Measurements from ENCODE around the gene MLYCD. TPM values are rescaled to one million over a fixed set of nuclear protein-coding genes. Genes with fewer than 3 reads are reported as not detected.

Gene MLYCD
- total and polyA plus RNA-seq, 4 experiments from 2014 or later, result 0.81 to 11.1 (median 6.3) TPM

DNA sequence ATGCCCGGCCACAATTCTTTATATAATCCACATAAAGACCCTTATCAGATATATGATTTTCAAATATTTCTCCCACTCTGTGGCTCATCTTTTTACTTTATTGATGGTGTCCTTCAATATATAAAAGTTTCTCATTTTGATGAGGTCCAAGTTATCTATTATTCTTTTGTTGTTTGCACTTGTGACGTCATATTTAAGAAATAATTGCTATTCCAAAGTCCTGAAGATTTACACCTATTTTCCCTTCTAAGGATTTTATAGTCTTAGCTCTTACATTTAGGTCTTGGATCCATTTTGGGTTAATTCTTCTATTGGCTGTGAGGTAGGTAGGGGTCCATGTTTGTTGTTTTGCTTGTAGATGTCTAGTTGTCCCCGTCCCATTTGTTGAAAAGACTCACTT lies 3.0 kb upstream of the MLYCD start:
- H3K36me3 ChIP-seq (ENCODE audit: insufficient read depth, low read length), result no peaks in the 10 kb centered on the region
- Mint-ChIP-seq H3K9me3 (peaks cover 0 to 11% (median 5%) of the 10 kb centered on the region in 8 donors), H3K4me3 (no peak overlapping the region), H3K27me3 (peaks cover 4% of the 10 kb centered on the region in 2 donors), H3K27ac (no peak overlapping the region), H3K36me3 (peaks cover 2 to 4% of the 10 kb centered on the region in 2 donors), H3K4me1 (peaks cover 15 to 21% (median 18%) of the 10 kb centered on the region in 4 donors)
- no peaks in the 10 kb centered on the region for H3K27me3 ChIP-seq (ENCODE audit: insufficient read depth, low read length)
- no peak overlapping the region for H3K4me3 ChIP-seq (ENCODE audit: low read length in 2 of 2)
- intact Hi-C loops (cut with micrococcal nuclease), result loop anchor here (5.0 kb wide), 1 partner anchor 69 kb away; no protein-coding TSS in a partner anchor
- DNase-seq, result no peak
- H3K9me3 ChIP-seq (ENCODE audit: control insufficient read depth in 1 of 2, low read length in 2 of 2), result no peaks in the 10 kb centered on the region
- H3K27ac ChIP-seq (ENCODE audit: low read depth, low read length), result no peak overlapping the region
- ChIA-PET CTCF (ENCODE audit: partially characterized antibody) (no interaction called here), POLR2A (ENCODE audit: partially characterized antibody) (no interaction called here)
- H3K4me1 ChIP-seq (ENCODE audit: insufficient read depth, low read length), result peaks cover 20% of the 10 kb centered on the region

DNA sequence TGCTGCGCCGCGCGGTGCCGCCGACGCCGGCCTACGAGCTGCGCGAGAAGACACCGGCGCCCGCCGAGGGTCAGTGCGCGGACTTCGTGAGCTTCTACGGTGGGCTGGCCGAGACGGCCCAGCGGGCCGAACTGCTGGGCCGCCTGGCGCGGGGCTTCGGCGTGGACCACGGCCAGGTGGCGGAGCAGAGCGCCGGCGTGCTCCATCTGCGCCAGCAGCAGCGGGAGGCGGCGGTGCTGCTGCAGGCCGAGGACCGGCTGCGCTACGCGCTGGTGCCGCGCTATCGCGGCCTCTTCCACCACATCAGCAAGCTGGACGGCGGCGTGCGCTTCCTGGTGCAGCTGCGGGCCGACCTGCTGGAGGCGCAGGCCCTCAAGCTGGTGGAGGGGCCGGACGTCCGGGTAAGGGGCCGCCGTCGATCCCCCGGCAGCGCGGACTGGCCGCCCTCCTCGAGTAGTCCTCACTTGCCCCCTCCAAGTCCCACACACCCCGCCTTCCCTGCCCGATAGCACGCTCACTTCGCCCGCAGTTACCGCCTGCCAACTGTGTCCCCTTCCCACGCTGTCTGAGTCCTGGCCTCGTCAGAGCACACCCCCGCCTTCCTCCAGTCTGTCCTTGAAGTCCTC lies 470 bp downstream of the MLYCD start:
- H3K9me3 ChIP-seq (ENCODE audit: control insufficient read depth in 1 of 2, low read length in 2 of 2), result no peaks in the 10 kb centered on the region
- Mint-ChIP-seq H3K4me1 (peaks cover 23 to 47% (median 34%) of the 10 kb centered on the region in 4 donors), H3K4me3 (peak overlapping the region; percentile 87 to 98 (median 92)), H3K36me3 (peaks cover 0 to 5% of the 10 kb centered on the region in 2 donors), H3K27me3 (no peaks in the 10 kb centered on the region), H3K9me3 (no peaks in the 10 kb centered on the region), H3K27ac (peak overlapping the region; percentile 39 to 97 (median 90))
- intact Hi-C loops (cut with micrococcal nuclease), result loop anchor here (1.0 to 5.0 kb wide), 2 partner anchors 72 to 92 kb away; partner anchors contain the start of gene HSBP1
- H3K4me3 ChIP-seq (ENCODE audit: low read length in 2 of 2), result peak overlapping the region; percentile 67 to 73
- H3K27ac ChIP-seq (ENCODE audit: low read depth, low read length), result peak overlapping the region; percentile 53
- DNase-seq, result peak; percentile 6 to 55 (median 39)
- peaks cover 22% of the 10 kb centered on the region for H3K4me1 ChIP-seq (ENCODE audit: insufficient read depth, low read length)
- H3K27me3 ChIP-seq (ENCODE audit: insufficient read depth, low read length), result no peaks in the 10 kb centered on the region
- POLR2A ChIA-PET (ENCODE audit: partially characterized antibody), result interaction anchor here (0.9 to 2.0 kb wide), 4 partner anchors 73 to 288 kb away, joined by 3 to 17 read pairs (median 4); partner anchors contain the start of genes HSBP1, MBTPS1 and TAF1C
- no peaks in the 10 kb centered on the region for H3K36me3 ChIP-seq (ENCODE audit: insufficient read depth, low read length)
- CTCF ChIA-PET (ENCODE audit: partially characterized antibody), result interaction anchor here (1.0 to 1.3 kb wide), 2 partner anchors 12 to 30 kb away, joined by 3 read pairs; no protein-coding TSS in a partner anchor

- Mint-ChIP-seq H3K27ac (peak overlapping the region; percentile 39 to 97 (median 90)), H3K9me3 (no peaks in the 10 kb centered on the region), H3K4me1 (peaks cover 23 to 47% (median 37%) of the 10 kb centered on the region in 4 donors), H3K4me3 (peak overlapping the region; percentile 87 to 98 (median 92)), H3K36me3 (peaks cover 0 to 5% of the 10 kb centered on the region in 2 donors), H3K27me3 (no peaks in the 10 kb centered on the region)
- Histone ChIP-seq H3K27me3 (ENCODE audit: insufficient read depth, low read length) (no peaks in the 10 kb centered on the region), H3K27ac (ENCODE audit: low read depth, low read length) (peak overlapping the region; percentile 53), H3K9me3 (ENCODE audit: control insufficient read depth in 1 of 2, low read length in 2 of 2) (no peaks in the 10 kb centered on the region), H3K4me3 (ENCODE audit: low read length in 2 of 2) (peak overlapping the region; percentile 67 to 73), H3K4me1 (ENCODE audit: insufficient read depth, low read length) (peaks cover 22% of the 10 kb centered on the region), H3K36me3 (ENCODE audit: insufficient read depth, low read length) (no peaks in the 10 kb centered on the region)
- intact Hi-C loops (cut with micrococcal nuclease), result loop anchor here (1.0 to 5.0 kb wide), 2 partner anchors 73 to 93 kb away; partner anchors contain the start of gene HSBP1
- ChIA-PET POLR2A (ENCODE audit: partially characterized antibody) (interaction anchor here (1.4 to 2.0 kb wide), 3 partner anchors 92 to 287 kb away, joined by 3 to 17 read pairs (median 5); partner anchors contain the start of genes HSBP1, MBTPS1 and TAF1C), CTCF (ENCODE audit: partially characterized antibody) (interaction anchor here (1.0 to 1.3 kb wide), 2 partner anchors 11 to 30 kb away, joined by 3 read pairs; no protein-coding TSS in a partner anchor)
- DNase-seq, result no peak
Measured at GRCh38 chr16:83899978-83900377, 1.1 kb downstream of the MLYCD start.

- intact Hi-C loops (cut with micrococcal nuclease), result no loop called here
- Histone ChIP-seq H3K9me3 (ENCODE audit: control insufficient read depth in 1 of 2, low read length in 2 of 2) (no peaks in the 10 kb centered on the region), H3K4me1 (ENCODE audit: insufficient read depth, low read length) (peaks cover 22% of the 10 kb centered on the region), H3K4me3 (ENCODE audit: low read length in 2 of 2) (no peak overlapping the region), H3K27me3 (ENCODE audit: insufficient read depth, low read length) (no peaks in the 10 kb centered on the region), H3K27ac (ENCODE audit: low read depth, low read length) (no peak overlapping the region), H3K36me3 (ENCODE audit: insufficient read depth, low read length) (no peaks in the 10 kb centered on the region)
- Mint-ChIP-seq H3K4me3 (peak overlapping the region; percentile 7 to 92 (median 48)), H3K36me3 (peaks cover 0 to 5% of the 10 kb centered on the region in 2 donors), H3K27me3 (no peaks in the 10 kb centered on the region), H3K9me3 (no peaks in the 10 kb centered on the region), H3K4me1 (peaks cover 23 to 47% (median 38%) of the 10 kb centered on the region in 4 donors), H3K27ac (peak overlapping the region in 1 of 7 donors; percentile 2)
- CTCF ChIA-PET (ENCODE audit: partially characterized antibody), result interaction anchor here (1.3 kb wide), 1 partner anchor 29 kb away, joined by 3 read pairs; no protein-coding TSS in a partner anchor
- DNase-seq, result no peak
- POLR2A ChIA-PET (ENCODE audit: partially characterized antibody), result no interaction called here
Measured at GRCh38 chr16:83900571-83900970, 1.7 kb downstream of the MLYCD start.

DNA sequence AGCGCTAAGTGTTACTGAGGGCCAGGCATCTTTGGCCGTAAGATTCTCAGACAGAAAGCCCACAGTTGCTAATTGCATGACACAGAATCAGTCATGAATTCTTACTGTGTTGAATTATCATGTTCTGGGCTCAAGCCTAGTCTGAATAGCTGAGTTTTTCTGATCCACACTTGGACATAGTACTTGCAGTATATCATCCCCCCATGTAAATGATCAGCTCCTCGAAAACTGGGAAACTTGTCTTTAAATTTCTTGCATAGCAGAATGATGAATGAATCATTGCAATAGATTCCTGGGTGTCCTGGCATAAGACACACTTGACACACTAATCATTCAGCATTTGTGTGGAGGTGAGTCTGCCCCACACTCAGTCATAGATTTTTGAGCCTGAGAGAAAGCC lies 2.2 kb downstream of the MLYCD start:
- ChIA-PET POLR2A (ENCODE audit: partially characterized antibody) (no interaction called here), CTCF (ENCODE audit: partially characterized antibody) (no interaction called here)
- Mint-ChIP-seq H3K9me3 (no peaks in the 10 kb centered on the region), H3K36me3 (peaks cover 0 to 5% of the 10 kb centered on the region in 2 donors), H3K4me3 (peak overlapping the region in 7 of 8 donors; percentile 0 to 92 (median 54)), H3K27ac (no peak overlapping the region), H3K27me3 (no peaks in the 10 kb centered on the region), H3K4me1 (peaks cover 23 to 47% (median 38%) of the 10 kb centered on the region in 4 donors)
- Histone ChIP-seq H3K36me3 (ENCODE audit: insufficient read depth, low read length) (no peaks in the 10 kb centered on the region), H3K27ac (ENCODE audit: low read depth, low read length) (no peak overlapping the region), H3K4me1 (ENCODE audit: insufficient read depth, low read length) (peaks cover 22% of the 10 kb centered on the region), H3K9me3 (ENCODE audit: control insufficient read depth in 1 of 2, low read length in 2 of 2) (no peaks in the 10 kb centered on the region), H3K4me3 (ENCODE audit: low read length in 2 of 2) (no peak overlapping the region), H3K27me3 (ENCODE audit: insufficient read depth, low read length) (no peaks in the 10 kb centered on the region)
- intact Hi-C loops (cut with micrococcal nuclease), result no loop called here
- no peak for DNase-seq

GRCh38 chr16:83903751-83904150 lies 4.8 kb downstream of the MLYCD start:
- H3K9me3 ChIP-seq (ENCODE audit: control insufficient read depth in 1 of 2, low read length in 2 of 2), result no peaks in the 10 kb centered on the region
- peaks cover 16% of the 10 kb centered on the region for H3K4me1 ChIP-seq (ENCODE audit: insufficient read depth, low read length)
- Mint-ChIP-seq H3K36me3 (peaks cover 19 to 27% of the 10 kb centered on the region in 2 donors), H3K27ac (peak overlapping the region in 1 of 7 donors; percentile 32), H3K9me3 (no peaks in the 10 kb centered on the region), H3K4me1 (peaks cover 17 to 50% (median 36%) of the 10 kb centered on the region in 4 donors), H3K4me3 (no peak overlapping the region), H3K27me3 (no peaks in the 10 kb centered on the region)
- no peak overlapping the region for H3K4me3 ChIP-seq (ENCODE audit: low read length in 2 of 2)
- POLR2A ChIA-PET (ENCODE audit: partially characterized antibody), result no interaction called here
- H3K27ac ChIP-seq (ENCODE audit: low read depth, low read length), result no peak overlapping the region
- CTCF ChIA-PET (ENCODE audit: partially characterized antibody), result interaction anchor here (1.8 kb wide), 1 partner anchor 24 kb away, joined by 5 read pairs; no protein-coding TSS in a partner anchor
- no peaks in the 10 kb centered on the region for H3K27me3 ChIP-seq (ENCODE audit: insufficient read depth, low read length)
- intact Hi-C loops (cut with micrococcal nuclease), result no loop called here
- DNase-seq, result no peak
- H3K36me3 ChIP-seq (ENCODE audit: insufficient read depth, low read length), result peaks cover 9% of the 10 kb centered on the region

DNA sequence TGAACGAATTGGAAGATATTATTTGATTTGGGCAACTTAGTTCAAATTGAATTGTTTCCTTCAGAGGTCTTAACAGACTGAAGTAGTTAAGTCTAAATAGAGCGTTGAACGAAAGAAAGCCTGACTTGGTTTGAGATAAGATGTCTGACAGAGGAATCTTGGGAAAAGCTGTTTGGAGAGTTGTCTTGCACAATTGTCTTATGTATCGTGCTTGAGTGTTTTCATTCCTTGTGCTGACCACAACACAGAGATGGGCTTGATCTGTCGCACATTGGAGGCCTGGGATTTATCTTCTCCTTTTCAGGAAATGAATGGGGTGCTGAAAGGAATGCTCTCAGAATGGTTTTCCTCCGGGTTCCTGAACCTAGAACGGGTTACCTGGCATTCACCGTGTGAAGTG lies 7.8 kb downstream of the MLYCD start:
- ChIA-PET POLR2A (ENCODE audit: partially characterized antibody) (no interaction called here), CTCF (ENCODE audit: partially characterized antibody) (no interaction called here)
- Histone ChIP-seq H3K27ac (ENCODE audit: low read depth, low read length) (no peak overlapping the region), H3K36me3 (ENCODE audit: insufficient read depth, low read length) (peaks cover 13% of the 10 kb centered on the region), H3K9me3 (ENCODE audit: control insufficient read depth in 1 of 2, low read length in 2 of 2) (no peaks in the 10 kb centered on the region), H3K4me1 (ENCODE audit: insufficient read depth, low read length) (no peaks in the 10 kb centered on the region), H3K27me3 (ENCODE audit: insufficient read depth, low read length) (no peaks in the 10 kb centered on the region), H3K4me3 (ENCODE audit: low read length in 2 of 2) (no peak overlapping the region)
- Mint-ChIP-seq H3K9me3 (no peaks in the 10 kb centered on the region), H3K27ac (no peak overlapping the region), H3K4me1 (peaks cover 7 to 29% (median 18%) of the 10 kb centered on the region in 4 donors), H3K4me3 (no peak overlapping the region), H3K36me3 (peaks cover 28 to 43% of the 10 kb centered on the region in 2 donors), H3K27me3 (no peaks in the 10 kb centered on the region)
- intact Hi-C loops (cut with micrococcal nuclease), result no loop called here
- DNase-seq, result no peak
